Subcutaneous adipose tissue (tissue), 4 donors: ENCODE results near the gene MOGAT1. TPM values are rescaled to one million over a fixed set of nuclear protein-coding genes. Genes with fewer than 3 reads are reported as not detected.

ENCODE experiments used
- total RNA-seq, 4 donors: library from RNA; depleted of rRNA; stranded (reverse); fragments of >200 nt; gene quantifications; one replicate each; pipeline ENCODE4 v1.1.0, GENCODE V29; 2016
- TF ChIP-seq, protein P1 (sequence below): fragments of 450-650 bp; IDR thresholded peaks from one replicate; pipeline ENCODE4 v1.5.1; 2016; ENCODE audit warnings: low read depth, mild to moderate bottlenecking, control low read depth, antibody characterized with exemption, moderate library complexity

MOGAT1 gene
- total RNA-seq, 4 donors from 2014 or later = 2.8 to 2.9 TPM; not detected in 2

DNA sequence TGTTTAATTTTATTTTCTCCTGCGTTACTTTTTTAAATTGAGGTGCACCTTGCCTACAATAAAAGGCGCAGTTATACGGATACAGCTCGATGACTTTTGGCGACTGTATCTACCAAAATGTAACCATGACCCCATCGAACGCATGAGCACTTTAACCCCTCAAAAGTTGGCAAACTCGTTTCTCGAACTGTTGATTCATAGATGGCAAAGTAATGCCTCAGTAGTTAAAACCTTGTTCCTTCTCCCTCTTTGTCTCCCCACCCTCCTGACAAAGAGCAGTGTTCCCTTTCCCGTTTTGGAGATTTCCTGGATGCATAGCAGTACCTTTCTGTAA, 577 bp downstream of the MOGAT1 start:
- TF ChIP-seq, protein P1, sequence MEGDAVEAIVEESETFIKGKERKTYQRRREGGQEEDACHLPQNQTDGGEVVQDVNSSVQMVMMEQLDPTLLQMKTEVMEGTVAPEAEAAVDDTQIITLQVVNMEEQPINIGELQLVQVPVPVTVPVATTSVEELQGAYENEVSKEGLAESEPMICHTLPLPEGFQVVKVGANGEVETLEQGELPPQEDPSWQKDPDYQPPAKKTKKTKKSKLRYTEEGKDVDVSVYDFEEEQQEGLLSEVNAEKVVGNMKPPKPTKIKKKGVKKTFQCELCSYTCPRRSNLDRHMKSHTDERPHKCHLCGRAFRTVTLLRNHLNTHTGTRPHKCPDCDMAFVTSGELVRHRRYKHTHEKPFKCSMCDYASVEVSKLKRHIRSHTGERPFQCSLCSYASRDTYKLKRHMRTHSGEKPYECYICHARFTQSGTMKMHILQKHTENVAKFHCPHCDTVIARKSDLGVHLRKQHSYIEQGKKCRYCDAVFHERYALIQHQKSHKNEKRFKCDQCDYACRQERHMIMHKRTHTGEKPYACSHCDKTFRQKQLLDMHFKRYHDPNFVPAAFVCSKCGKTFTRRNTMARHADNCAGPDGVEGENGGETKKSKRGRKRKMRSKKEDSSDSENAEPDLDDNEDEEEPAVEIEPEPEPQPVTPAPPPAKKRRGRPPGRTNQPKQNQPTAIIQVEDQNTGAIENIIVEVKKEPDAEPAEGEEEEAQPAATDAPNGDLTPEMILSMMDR = no peak

DNA sequence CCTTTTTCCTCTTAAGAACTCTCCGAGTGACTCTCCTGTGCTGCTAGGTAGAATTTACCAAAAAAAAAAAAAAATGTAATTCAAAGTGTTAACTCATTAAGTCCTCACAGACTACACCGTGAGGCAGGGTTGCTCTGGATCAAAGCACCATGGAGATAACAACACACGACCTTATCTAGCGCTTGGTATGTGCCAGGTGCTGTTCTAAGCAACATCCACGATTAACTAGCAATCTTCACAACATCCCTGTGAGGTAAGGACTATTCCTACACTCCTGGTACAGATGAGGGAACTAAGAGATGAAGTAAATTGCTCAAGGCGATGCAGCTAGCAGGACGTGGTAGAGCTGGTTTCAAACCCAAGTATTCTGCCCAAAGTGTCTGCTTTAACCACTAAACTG, 1.8 kb downstream of the MOGAT1 start:
- TF ChIP-seq, protein P1 = no peak

DNA sequence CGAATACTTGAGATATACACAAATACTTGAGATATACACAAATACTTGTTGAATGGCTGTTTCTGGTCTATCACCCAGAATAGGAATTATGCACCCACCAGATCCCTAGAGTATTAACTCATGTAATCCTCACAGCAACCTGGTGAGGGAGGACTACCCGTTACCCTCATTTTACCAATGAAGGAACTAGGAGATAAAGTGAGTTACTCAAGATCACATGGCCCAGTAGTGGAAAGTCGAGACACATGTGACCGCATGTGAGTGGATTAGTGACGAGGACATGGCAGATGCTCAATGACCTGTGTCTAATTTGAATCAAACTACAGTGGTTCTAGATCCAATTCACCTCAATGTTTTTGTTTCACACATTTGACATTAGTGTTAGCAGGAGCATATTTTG, 2.4 kb downstream of the MOGAT1 start:
- TF ChIP-seq, protein P1 = no peak

DNA sequence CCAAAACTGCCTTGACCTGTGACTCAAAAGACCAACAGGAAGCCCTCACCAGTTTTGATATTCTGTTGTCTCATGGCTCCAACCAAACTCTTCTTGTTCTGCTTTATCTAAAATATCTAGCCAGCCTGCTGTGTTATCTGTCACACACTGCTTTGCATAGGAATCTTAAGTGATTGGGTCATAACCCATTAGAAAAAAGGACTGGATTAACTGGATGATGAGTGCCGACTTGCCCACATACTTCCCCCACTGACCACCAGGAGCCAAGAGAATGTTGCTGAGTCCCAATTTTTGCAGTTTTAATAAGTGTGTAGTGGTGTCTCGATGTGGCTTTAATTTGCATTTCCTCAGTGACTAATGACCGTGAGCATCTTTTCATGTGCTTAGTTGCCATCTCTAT, 6.5 kb downstream of the MOGAT1 start:
- TF ChIP-seq, protein P1 = no peak

DNA sequence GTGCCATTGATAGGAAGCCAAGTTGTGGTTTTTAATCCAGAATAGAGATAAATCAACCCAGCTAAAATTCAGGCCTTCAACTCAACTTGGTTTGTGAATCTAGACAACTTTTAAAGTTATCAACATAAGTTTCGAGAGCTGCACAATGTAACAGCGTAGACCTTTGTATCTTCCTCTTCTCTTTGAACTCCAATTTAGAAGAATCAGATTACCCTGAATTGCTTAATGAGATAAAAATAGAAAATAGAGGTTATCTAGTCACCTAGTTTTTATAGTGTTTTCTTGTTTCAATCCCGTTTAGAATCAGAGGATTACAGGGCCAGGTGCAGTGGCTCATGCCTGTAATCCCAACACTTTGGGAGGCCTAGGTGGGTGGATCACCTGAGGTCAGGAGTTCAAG, 12.3 kb downstream of the MOGAT1 start:
- TF ChIP-seq, protein P1 = no peak

DNA sequence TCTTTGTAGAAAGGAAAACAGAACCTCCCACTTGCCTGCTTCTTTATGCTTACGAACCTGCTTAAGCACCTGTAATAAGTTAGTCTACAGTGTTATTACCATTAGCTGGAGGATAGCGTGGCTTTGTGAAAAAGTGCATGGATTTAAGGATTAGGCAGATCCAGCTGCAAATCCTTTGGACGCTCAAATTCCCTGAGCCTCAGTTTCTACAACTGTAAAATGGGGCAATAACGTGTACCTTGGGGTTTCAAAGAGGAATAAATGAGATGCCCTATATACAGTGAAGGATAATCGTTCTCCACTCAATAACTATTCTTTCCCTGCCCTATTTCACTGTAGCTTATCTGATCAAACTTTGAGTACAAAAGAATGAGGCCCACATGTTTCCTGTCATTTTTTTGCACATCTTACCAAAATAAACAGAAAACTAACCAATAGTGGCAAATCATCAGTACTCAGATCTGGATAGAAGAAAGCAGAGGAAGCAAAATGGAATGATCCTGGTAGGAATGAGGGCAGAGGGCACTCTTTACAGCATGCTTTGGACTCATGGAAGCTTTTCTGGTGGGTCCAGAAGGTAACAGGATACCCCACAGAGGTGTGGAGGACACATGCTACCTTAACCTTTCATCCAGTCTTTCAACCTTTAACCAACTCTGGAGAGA, 14.8 kb downstream of the MOGAT1 start:
- TF ChIP-seq, protein P1 = no peak

DNA sequence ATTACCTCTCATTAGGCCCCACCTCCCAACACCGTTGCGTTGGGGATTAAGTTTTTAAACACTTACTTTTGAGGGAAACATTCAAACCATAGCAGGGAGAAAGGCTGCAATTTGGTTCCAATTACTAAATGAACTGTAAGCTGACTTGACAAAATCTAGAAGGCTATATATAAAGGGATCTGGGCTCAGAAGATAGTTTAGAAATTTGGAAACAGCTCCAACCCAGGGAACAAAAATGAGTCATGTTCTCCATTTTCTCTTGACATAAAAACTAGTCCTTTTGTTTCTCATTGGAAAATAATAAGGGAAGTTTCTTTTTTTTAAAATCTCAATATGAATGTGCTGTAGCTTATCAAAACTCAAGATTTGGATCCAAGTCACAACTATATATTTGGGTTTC, 17.5 kb downstream of the MOGAT1 start:
- TF ChIP-seq, protein P1 = no peak
